GM20431 (cell line): Measurements from ENCODE around the gene RABL6.

Experiments used
- in situ Hi-C: fragments of 300-500 bp; cut with MseI, MboI; formaldehyde crosslinking; loops from one replicate; pipeline ENCODE4 v1.15.0; 2020; ENCODE audit warnings: low sequenced_read_pairs; ENCODE audit not compliant: unreplicated experiment

The RABL6 gene

DNA sequence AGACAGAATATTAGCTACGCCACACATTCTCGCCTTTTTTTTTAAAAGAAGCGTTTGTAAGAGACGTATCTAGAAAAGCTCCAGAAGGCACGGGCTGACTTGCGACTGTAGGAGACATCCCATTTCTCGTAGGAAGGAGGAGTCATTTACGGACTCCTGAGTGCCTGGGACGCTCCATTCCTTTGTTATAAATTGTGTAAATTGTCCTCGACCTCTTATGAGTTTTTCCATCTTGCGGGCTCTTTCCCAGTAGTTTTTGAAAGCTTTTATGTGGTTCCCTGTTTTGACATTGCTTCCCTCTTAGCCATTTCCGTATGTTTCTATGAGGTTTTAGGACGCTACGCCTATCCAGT, 1.0 kb downstream of the RABL6 start:
- in situ Hi-C loops = no loop called here

DNA sequence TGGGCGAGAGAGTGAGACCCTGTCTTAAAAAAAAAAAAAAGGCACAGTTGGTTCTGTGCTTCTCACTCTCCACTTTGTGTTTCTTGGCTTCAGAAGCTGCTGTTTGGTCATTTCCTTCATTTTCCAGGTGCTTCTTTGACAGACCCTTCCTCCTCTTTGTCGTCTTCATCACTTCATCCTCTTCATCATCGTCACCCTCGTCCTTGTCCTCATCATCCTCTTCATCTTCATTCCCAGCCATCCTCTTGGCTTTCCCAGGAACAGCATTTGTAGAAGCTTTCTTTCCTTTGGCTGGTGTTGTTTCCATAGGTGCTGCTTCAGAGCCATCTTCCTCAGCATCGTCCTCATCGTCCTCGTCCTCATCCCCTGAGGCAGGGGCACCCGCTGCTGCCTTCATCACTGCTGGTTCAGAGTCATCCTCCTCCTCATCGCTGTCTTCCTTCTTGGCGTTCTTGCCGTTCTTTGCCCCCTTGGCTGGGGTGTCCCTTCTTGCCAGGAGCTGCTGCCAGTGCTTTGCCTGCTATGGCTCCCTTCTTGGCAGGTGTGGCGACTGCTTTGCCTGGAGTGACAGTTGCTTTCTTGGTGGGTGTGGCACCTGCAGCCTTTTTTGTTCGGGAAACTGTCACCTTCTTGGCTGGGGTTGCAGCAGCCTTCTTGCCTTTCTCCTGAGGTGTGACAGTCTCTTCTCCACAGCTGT, 7.1 kb downstream of the RABL6 start:
- in situ Hi-C loops = no loop called here

DNA sequence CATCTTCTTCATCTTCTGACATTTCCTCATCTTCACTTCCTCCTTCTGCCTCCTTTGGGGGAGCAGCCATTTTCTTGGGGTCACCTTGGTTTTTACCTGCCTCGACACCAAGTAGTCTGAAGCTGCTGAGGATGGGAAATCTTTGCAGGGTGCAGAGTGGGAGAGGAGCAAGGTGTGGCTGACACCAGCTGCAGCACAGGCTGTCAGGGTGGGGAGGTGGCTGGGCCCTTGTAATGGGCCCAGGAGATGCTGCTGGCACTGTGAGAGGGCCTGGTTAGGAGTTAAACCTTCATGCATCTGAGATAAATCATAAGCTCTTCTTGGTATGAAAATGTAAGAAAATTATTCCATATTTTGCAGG, 7.7 kb downstream of the RABL6 start:
- in situ Hi-C loops = no loop called here

DNA sequence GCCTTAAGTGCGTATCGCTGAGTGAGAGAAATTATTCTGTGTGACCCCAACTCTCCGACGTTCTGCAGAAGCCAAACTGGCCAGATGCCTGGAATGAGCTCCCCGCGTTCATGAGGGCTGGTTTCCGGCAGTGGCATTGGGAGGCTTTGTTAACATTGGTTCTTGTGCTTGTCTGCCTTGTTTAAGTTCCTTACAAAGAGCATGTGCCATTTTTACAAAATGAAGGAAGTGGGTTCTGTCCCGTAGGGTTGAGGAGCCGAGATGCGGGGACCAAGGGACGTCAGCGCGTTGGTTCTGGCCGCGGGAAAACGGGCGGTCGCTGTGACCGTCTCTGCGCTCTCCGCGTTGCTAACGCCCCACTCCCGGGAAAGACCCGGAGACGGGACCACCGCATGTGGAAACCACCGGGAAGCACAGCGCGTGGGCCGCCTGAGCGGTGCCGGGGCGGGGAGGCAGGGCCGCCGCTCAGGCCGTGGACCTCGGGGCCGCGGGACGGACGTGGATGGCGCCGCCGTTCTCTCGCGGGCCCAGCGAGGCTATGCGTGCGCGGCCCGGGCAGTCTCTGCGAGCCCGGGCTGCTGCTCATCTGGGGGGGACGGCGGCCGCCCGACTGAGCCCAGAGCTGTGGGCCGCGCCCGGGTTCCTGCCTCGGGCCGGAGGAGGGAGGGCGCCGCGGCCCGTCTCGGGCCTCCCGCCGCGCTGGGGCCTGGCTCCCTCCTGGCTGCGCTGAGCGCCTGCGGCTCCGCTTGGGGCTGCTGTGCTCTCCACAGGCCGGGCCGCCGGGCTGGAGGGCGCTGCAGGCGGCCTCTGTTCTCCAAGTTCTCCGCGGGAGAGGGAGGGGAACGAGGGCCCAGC, 13.4 kb downstream of the RABL6 start:
- in situ Hi-C loops = no loop called here

DNA sequence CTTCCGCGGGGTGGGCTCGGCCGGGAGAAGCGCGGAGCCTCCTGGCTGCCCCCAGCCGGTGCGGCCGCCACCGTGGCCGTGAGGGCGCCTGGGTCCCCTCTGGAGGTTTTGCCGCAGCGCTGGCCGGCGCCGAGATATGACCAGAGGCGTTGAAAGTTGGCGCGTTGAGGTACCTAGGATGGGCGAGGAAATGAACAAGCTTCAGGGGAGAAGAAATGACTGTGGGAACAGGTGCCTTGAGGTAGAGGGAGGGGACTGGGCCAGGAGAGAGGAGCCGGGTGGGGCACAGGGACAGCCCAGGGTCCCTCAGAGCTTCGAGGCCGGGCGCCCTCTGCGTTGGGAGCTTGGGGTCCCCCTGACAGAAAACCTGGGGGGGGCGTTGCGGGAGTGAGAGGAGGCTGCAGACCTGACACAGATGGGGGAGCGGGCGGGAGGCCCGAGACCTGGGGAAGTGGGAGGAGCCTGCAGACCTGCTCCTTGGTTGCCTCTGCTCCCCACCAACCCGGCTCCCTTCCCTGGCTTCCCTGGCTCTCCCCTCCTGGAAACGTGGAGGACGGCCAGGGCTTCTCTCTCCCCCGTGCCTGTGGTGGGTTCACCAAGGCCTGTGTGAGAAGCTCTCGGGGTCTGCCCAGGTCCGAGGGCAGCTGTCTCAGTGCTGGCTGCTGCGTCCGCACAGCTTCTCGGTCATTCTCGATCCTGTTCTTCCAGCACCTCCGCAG, 14.2 kb downstream of the RABL6 start:
- in situ Hi-C loops = no loop called here

DNA sequence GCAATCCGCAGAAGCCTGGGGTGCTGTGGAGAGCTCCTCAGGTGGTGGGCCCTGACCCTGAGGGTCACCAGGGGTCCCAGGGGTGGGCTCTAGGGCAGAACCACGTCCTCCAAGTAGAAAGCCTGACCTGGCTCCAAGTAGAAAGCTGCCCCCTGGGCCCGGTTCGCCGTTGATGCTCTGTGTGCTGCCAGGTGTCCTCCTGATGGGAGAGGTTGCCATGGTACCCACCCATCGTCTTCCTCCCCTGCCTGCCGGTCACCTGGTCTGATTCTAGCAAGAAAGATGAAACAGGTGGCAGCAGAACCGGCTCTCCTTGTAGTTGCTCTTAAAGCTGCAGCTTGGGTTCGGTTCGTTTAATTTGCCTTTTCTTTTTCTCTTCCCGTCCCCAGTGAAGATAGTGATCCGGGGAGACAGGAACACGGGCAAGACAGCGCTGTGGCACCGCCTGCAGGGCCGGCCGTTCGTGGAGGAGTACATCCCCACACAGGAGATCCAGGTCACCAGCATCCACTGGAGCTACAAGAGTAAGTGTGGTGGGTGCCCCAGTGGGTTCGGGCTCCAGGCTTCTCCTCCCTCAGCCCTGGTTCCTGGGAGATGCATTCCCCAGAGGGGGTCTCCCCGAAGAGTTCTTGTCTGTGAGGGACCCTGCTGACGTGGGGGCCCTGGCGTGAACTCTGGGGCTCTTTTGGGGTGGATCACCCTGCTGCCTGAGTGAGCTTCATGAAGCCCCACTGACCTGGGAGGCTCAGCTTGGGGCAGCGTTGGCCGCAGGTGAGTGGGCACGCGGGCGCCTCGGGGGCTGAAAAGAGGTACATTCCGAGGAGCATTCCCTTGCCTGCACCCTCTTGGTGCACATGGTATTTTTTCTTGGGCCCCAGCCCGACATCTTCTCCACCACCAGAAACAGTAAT, 15.6 kb downstream of the RABL6 start:
- in situ Hi-C loops = no loop called here

DNA sequence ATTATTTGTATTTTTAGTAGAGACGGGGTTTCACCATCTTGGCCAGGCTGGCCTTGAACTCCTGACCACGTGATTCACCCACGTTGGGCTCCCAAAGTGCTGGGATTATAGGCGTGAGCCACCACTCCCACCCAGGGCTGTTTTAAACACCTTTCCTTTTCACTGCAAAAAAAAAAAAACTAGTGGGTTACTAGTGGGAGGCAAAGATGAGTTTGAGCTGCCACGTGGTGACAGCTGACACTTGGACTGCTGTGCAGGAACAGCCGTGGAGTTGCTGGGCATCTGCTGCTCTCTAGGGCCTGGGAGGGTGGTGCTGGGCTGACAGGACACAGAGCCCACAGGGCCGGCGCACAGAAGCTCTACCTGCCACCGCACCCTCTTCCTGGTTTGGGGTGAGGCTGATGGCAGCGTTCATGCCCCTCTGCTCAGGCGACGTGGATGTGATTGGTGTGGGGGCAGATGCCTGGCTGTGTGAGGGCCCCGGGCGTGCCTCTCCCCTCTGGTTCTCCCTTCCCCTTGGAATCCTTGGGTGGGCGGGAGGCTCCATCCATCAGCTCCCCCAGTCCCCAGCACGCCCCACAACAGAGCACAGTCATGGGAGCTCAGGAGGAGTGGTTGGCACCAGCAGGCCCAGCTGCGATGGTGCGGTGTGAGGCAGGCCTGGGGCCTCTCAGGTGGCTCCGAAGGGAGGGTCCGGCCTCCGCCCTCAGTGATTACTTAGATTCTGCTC, 16.9 kb downstream of the RABL6 start:
- in situ Hi-C loops = no loop called here

DNA sequence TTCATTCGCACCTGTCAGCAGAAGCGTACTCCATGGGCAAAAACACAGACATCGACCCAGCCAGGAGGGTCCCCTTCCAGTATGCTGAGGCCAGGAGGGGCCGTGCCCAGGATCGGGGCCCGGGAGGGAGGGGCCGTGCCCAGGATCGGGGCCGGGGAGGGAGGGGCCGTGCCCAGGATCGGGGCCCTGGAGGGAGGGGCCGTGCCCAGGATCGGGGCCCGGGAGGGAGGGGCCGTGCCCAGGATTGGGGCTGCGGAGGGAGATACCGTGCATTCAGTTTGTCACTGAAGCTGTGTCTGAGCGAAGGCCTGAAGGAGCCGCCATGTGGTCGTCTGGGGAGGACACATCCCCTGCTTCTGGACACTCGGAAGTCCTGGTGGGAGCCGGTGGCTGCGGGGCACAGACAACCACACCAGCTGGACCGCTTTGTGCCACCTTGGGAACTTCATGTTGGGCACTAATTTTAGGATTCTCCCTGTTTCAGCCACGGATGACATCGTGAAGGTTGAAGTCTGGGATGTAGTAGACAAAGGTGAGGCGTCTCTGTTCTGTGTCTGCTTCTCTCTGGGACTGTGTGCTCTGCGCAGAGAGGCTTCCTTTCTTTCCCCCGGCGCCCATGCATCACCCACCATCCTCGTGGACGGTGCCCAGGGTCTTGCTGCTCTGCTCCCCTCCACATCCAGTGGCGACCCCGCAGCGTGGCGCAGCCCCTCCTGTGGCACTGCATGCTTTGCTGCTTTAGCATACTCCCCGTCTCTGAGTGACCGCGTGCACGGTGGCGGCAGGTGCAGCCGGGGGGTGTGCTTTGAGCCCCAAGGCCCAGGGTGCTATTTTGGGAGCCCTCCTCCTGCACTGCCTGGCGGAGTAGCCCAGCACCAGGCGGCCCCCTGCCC, 17.8 kb downstream of the RABL6 start:
- in situ Hi-C loops = no loop called here

DNA sequence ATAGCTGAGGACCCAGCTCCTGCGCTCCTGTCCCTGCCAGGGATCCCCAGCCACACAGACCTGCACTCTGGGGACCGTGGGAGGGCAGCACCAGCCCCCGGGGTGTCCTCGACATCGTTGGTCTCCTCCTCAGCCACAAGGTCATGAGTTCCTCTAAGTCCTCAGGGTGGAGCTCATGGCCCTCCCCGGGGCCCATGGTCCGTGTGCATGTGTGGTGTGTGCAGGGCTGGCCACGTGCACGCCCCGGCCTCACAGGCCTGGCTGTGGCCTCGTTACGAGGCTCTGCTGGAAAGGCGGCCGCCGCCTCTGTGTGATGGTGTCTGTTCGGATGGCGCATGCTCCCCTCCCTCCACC, 18.4 kb downstream of the RABL6 start:
- in situ Hi-C loops = no loop called here

DNA sequence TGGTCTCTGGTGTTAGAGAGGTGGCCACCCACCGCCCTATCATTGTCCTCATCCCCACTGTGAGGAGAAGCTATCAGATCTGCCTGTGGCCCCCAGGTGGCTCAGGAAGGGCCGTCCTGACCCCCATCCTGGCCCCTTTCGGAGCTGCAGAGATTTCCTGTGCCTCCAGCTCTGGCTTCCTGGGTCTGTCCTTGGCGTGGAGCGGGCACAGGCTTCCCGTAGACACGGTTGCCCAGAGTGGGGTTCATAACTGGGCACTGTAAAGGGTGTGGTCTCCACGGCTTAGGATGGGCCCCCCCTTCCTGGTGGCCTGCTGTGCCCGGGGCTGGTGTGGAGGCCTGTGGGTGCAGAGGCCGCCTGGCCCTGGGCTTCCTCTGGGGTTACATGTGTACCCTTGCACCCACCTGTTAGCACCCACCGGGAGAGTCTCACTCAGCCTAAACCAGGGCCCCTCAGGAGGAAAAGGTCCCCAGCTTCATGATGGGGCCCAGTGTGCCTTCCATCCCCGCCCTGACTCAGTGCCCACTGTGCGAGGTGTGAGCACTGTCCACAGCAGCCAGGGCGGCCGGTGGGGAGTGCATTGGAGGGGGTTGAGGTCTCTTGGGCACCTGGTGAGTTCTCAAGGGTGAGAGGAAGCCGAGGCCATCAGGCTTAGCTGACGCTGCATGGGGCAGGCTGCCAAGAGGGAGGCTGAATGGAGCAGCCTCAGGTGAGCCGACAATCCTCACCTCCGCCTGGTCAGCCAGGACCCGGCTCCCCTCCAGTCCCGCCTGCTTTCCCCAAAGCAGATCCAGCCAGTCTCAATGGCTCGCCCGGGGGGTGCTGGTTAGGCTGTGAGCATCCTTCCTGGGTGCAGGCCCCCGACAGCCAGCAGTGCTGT, 19.2 kb downstream of the RABL6 start:
- in situ Hi-C loops = no loop called here

DNA sequence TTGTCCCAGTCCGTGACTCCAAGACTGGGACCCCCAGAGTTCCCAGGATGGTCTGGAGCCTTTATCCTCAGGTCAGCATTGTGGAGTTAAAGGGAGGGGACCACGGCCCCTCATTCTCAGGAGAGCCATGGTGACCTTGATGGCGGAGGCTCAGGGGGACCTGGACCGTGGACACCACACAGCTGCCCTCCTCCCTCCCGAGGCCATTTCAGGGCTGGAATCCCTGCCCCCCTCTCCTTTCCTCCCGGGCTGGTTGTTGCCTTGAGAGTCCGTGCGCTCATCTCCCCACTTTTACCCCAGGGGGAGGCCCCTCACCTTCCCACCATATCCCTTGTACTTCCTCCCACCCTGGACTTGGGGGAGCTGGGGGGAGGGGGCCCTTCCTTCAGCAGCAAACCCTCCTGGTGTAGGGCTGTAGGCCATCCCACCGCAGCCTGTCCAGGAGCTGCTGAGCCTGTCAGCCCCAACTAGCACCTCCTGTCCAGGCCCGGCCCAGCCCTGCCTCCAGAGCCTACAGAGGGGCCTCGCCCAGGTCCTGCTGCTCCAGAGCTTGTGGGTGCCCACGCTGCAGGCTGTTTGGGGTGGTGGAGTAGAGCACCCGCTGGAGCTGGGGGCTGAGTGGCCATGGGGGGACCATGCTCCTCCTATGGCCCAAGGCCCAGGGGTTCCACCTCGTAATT, 20.2 kb downstream of the RABL6 start:
- in situ Hi-C loops = no loop called here

DNA sequence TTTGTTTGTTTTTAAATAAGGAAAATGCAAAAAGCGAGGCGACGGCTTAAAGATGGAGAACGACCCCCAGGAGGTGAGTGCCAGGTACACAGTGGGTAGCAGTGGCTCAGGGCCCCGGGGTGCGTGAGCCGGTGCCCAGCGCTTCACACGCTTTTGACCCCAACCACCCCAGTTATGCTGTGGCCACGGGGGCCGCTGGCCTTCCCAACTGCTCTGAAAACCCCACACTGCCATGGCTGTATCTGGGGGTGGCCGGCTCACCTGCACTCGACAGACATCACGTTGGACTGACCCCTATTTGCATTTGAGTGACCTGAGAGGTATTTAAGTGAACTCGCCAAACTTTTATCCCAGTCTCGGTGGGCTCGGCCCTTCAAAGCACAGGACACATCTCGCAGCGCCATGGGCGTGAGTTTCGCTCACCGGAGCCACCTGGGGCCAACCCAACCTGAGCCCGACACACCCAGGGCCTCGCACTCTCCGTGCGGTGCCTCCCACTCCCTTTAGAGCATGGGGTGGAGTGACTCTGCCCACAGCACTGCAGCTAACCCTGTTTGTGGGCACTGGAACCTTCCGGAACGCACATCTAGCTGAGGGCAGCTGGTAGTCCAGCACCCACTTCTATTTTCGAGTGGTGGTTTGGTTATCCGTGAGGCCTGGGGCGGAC, 20.9 kb downstream of the RABL6 start:
- in situ Hi-C loops = no loop called here

DNA sequence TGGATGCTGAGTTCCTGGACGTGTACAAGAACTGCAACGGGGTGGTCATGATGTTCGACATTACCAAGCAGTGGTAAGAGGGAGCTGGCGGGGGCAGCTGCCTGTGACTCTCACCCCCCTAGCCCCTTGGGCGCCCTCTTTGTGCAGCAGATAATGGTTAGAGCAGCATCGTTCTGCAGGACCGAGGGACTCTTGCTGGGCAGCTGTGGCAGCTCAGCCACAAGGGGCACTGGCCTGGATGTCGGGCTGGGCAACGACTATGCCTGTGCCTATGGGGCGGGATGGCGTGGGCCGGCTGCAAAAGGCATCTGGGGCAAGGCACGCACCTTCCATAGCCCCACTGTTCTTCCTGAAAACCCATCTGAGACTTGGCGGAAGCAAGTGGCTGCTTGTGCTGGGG, 21.7 kb downstream of the RABL6 start:
- in situ Hi-C loops = no loop called here

DNA sequence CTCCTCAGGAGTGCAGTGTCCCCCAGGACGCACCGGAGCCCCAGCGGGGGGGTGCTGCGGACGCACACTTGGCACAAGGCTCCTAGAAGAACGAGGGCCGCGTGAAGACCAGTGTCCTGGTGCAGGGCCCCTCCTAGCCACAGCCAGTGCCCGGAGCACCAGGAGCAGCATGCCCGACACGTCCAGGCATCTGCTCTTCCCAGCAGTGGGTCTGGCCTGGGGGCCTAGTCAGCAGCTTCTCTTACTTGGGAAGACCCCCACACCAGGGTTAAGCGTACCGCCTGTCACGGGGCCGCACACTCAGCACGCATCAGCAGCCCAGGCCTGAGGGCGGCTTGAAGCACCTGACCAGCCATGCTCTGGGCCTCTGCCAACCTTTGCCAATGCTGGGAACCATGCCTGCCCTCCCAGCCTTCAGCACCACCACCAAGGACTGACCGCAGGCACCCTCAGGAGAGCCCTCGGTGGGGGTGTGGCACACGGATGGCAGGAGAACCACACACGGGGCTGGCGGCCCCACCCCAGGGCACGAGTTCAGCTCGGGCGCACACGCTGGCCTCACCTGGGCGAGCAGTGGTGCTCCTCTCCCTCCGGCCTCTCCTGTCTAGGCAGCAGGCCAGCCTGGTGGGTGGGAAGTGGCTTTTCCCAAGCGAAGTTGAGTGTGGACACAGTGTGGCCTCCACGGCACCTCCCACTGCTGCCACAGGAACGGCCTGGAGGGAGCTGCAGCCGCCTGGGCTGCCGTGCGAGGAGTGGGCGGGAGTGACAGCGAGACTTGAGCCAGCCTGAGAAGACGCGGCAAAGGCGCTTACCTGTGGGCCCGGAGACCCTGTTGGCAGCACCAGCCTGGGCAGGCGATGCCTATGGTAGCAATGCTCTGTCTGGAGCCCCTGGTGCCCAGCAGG, 22.5 kb downstream of the RABL6 start:
- in situ Hi-C loops = no loop called here

DNA sequence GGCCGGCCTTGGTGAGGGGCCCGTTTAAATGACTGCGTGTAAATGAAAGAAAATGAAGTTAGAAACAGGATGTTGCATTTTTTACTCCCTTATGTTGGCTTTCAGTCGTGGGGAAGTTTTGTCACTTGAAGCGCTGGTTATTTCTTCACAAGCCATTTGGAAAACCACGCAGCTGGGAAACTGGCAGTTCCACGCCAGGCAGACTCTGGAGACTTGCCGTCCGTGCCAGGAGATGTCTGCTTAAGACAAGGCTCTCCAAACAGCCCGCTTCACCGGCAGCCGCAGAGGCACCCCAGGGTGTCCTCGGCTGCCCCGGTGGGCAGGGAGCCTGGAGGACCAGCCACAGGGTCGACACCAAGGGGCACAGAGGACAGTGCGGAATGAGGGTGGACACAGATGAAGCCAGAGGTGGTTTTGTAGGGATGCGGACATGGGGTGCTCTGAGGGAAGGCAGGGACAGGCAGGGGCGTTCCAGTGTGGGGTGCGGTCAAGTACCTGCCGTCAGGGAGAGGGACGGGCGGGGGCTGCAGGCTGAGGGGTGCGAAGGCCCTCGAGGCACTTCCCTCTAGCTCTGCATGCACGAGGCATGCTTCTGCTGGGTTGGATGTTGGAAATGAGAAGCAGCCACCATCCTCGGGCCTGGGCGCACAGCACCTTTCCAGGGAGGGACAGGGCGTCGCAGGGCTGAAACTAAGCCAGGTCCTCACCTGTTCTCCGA, 23.4 kb downstream of the RABL6 start:
- in situ Hi-C loops = no loop called here
